Measurements from ENCODE around the gene CFAP91. TPM values are rescaled to one million over a fixed set of nuclear protein-coding genes. Genes with fewer than 3 reads are reported as not detected.

The CFAP91 gene
- total RNA-seq, 1 donor from 2014 or later = 4.2 TPM

DNA sequence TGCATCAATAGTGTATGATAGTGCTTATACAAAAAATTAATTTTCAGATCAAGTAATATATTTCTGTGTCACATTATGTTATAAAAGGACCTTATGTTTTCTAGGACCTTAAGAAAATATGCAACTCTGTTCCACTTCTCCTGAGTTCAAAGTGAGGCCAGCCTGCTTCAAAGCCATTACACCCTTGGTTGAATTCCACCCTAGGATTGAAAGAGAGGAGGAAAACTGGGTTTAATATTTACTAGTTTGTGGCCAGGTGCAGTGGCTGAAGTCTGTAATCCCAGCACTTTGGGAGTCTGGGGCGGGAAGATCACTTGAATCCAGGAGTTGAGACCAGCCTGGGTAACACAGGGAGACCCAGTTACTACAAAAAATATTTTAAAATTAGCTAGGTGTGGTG, 46.2 kb downstream of the CFAP91 start:
- Histone ChIP-seq H3K36me3 (peaks cover 0 to 32% of the 10 kb centered on the region in 2 donors), H3K27ac (no peak overlapping the region), H3K4me1 (no peaks in the 10 kb centered on the region), H3K4me3 (no peak overlapping the region), H3K27me3 (no peaks in the 10 kb centered on the region), H3K9me3 (peaks cover 5% of the 10 kb centered on the region)
- TF ChIP-seq POLR2A (IDR thresholded peaks at IDR 0.05) (no peak), POLR2AphosphoS5 (IDR thresholded peaks at IDR 0.05; ENCODE audit: insufficient read depth in 1 of 2, low read depth in 1 of 2) (no peak)
- TF ChIP-seq, protein P1, sequence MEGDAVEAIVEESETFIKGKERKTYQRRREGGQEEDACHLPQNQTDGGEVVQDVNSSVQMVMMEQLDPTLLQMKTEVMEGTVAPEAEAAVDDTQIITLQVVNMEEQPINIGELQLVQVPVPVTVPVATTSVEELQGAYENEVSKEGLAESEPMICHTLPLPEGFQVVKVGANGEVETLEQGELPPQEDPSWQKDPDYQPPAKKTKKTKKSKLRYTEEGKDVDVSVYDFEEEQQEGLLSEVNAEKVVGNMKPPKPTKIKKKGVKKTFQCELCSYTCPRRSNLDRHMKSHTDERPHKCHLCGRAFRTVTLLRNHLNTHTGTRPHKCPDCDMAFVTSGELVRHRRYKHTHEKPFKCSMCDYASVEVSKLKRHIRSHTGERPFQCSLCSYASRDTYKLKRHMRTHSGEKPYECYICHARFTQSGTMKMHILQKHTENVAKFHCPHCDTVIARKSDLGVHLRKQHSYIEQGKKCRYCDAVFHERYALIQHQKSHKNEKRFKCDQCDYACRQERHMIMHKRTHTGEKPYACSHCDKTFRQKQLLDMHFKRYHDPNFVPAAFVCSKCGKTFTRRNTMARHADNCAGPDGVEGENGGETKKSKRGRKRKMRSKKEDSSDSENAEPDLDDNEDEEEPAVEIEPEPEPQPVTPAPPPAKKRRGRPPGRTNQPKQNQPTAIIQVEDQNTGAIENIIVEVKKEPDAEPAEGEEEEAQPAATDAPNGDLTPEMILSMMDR (IDR thresholded peaks at IDR 0.05) = no peak
- intact Hi-C loops (cut with DNase I) = no loop called here
- DNase-seq (ENCODE audit: extremely low spot score in 2 of 2) = no peak

DNA sequence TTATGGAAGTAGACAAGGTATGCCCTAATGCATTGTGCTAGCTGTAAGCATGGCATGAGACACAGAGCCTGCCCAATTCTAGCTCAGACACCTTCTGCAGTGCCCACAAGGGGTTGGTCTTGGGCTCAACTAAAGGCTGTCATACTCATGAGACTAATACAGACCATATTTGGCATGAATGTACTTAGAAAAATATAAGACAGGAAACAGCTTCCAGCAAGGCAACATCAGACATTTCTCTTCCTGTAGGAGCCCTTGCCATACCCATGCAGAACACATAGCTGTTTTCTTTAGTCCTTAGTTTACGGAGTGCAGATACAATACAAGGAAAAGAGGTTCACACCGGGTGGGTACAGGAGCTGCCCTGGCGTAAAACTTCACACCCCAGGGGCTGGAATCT, 48.6 kb downstream of the CFAP91 start:
- Histone ChIP-seq H3K4me1 (no peaks in the 10 kb centered on the region), H3K4me3 (no peak overlapping the region), H3K36me3 (peaks cover 0 to 32% of the 10 kb centered on the region in 2 donors), H3K27ac (no peak overlapping the region), H3K27me3 (no peaks in the 10 kb centered on the region), H3K9me3 (peaks cover 5% of the 10 kb centered on the region)
- TF ChIP-seq POLR2AphosphoS5 (IDR thresholded peaks at IDR 0.05; ENCODE audit: insufficient read depth in 1 of 2, low read depth in 1 of 2) (no peak), POLR2A (IDR thresholded peaks at IDR 0.05) (no peak)
- TF ChIP-seq, protein P1 (IDR thresholded peaks at IDR 0.05) = no peak
- intact Hi-C loops (cut with DNase I) = no loop called here
- DNase-seq (ENCODE audit: extremely low spot score in 2 of 2) = no peak

Other genes starting within 250 kb of the CFAP91 start
- gene TMEM39A, start 239.4 kb upstream of the CFAP91 start, total RNA-seq = 27.0 TPM
- 12.5 TPM for gene POGLUT1, start 234.1 kb upstream of the CFAP91 start, total RNA-seq
- 30.0 TPM for gene TIMMDC1, start 204.5 kb upstream of the CFAP91 start, total RNA-seq
- gene CD80, start 143.4 kb upstream of the CFAP91 start, total RNA-seq = not detected
- 2.9 TPM for gene ADPRH, start 123.5 kb upstream of the CFAP91 start, total RNA-seq
- gene PLA1A, start 105.1 kb upstream of the CFAP91 start, total RNA-seq = 1.7 TPM
- gene POPDC2, start 42.4 kb upstream of the CFAP91 start, total RNA-seq = 3.4 TPM
- 27.3 TPM for gene COX17, start 25.6 kb upstream of the CFAP91 start, total RNA-seq
- not detected for gene NR1I2, start 79.1 kb downstream of the CFAP91 start, total RNA-seq